Medulla oblongata (tissue), 1 donor: ENCODE data around the gene CA14.
A peak's percentile ranks its signal among the peaks of the same experiment; 100 is the strongest.
"Not testable (repeated sequence)": the region's sequence is repeated elsewhere in the genome, so short reads cannot be mapped to it uniquely, and the experiment has no call there.

ENCODE experiments used
- DNase-seq: peaks from one replicate; pipeline ENCODE4 v3.0.0-alpha.2; 2015; ENCODE audit errors: extremely low spot score

The CA14 gene

DNA sequence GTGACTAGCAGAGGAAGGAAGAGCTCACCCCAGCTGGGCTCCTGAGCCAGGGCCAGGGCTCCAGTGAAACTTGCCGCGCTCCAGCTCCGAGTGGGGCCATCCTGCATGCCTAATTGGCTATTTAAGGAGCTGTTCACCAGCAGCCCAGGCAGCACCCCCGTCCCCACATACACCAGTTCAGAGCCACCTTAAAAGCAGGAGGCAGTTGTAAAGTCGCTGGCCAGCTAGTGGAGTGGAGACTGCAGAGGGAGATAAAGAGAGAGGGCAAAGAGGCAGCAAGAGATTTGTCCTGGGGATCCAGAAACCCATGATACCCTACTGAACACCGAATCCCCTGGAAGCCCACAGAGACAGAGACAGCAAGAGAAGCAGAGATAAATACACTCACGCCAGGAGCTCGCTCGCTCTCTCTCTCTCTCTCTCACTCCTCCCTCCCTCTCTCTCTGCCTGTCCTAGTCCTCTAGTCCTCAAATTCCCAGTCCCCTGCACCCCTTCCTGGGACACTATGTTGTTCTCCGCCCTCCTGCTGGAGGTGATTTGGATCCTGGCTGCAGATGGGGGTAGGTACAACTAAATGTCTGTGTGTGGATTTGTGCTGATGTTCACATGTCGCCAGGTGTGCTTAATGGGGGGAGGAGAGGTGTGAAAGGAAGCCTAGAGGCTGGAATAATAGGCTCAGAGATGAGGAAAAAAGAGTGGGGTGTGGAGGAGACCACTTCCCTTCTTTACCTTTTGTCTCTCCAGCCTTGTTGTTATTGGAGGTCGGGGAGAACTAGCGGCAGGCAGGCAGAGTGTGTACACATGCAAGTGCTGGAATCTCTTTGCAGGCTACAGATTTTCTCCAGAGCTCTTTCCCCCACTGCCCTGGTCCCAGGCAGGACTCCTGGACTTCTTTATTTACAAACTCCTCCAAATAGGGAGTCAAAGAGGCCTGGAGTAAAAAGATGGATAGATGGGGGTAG, at the start of gene CA14:
TSS of gene CA14 (plus strand) at position 151 of the 962 bp plus-strand sequence. CDS start at position 506, 355 bp downstream.
- peak; percentile 75 for DNase-seq

DNA sequence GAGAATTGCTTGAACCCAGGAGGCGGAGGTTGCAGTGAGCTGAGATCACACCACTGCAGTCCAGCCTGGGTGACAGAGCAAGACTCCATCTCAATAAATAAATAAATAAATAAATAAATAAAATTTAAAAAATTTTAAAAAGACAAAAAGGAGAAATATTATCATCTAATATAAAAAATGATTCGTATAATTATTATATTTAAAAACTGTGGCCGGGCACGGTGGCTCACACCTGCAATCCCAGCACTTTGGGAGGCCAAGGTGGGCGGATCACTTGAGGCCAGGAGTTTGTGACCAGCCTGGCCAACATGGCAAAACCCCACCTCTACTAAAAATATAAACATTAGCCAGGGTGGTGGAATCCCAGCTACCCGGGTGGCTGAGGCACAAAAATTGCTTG, 49.1 kb upstream of the CA14 start:
- DNase-seq: not testable (repeated sequence)

DNA sequence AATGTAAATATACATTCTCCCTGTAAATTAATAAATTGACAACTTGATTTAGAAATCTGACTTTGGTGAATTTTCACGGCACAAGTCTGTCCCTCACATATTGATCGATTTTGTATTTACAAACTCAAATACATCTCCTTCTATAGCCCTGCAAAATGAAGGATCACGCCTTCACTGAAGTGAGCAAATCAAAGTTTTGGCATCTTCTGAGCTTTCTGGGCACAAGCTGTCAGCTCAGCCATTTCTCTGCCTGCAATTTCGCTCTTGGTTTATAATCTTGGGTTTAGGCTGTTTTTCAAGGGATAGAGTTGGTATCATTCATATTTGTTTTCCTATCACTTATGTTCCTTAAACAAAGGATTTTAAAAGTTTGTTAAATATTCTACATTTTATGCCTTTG, 47.5 kb upstream of the CA14 start:
- DNase-seq: no peak

- no peak for DNase-seq
These were observed 46.9 kb upstream of the CA14 start for GRCh38 chr1:150210706-150211105.

DNA sequence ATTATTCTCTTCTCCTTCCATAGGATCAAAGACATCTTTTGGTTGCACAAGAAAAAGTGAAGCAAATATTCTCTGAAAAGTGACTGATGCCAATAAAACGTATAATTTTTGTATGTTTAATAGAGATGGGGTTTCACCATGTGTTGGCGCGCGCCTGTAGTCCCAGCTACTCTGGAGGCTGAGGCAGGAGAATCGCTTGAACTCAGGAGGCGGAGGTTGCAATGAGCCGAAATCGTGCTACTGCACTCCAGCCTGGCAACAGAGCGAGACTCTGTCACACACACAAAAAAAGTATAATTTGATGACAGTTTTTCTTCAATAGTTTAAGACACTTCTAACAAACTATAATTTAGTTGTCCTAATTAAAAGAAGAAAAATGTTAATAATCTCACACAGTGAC, 45.5 kb upstream of the CA14 start:
- no peak for DNase-seq

DNA sequence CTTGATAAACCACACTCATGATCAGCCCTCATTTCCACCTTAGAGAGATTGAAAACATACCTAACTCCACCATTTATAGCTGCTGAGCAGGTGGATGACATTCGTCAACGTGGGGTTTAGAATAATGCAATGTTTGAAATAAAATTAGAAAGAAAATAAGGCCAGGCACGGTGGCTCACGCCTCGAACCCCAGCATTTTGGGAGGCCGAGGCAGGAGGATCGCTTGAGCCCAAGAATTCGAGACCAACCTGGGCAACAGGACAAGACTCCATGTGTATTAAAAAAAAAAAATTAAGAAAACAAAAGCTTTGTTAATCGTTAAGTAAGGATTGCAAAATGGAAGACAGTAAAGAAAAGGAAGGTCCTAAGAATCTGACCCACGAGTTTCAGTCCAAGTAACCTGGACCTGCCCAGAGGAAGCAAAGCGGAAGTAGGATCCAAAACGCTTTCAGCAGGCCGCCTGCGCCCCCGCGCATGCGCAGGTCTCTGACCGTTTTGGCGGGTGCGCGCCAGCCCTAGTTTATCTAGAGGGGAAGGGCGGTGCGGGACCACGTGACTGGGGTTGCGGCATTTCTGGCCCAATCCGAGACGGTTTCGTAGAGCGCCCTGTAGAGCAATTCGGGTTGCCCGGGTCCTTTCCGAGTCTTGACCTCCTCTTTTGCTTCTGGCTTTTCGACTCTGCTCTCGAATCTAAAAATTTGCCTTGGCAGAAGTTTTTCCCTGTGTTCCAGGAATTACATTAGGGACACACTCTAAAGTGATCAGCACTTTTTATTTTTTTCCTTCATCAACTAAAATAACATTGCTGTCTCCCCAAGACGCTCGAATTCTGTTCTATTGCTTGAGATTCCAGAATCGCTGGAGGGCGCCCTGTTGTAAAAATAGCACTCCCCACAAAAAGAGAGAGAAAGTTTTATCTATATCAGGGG, 44.1 kb upstream of the CA14 start:
- peak; percentile 97 for DNase-seq

- not testable (repeated sequence) for DNase-seq
These were observed 43.3 kb upstream of the CA14 start for GRCh38 chr1:150214099-150214756.

DNA sequence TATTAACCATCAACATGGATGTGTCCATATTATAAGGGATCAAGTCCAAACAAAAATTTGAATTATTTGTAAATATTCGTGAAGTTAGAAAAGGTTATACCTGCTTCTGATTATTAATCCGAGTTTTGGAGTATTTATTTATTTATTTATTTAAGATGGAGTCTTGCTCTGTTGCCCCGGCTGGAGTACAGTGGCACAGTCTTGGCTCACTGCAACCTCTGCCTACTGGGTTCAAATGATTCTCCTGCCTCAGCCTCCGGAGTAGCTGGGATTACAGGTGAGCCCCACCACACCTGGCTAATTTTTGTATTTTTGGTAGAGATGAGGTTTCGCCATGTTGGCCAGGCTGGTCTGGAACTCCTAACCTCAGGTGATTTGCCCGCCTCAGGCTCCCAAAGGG, 41.7 kb upstream of the CA14 start:
- DNase-seq: not testable (repeated sequence)

GRCh38 chr1:150221552-150221951, 36.0 kb upstream of the CA14 start:
- no peak for DNase-seq

DNA sequence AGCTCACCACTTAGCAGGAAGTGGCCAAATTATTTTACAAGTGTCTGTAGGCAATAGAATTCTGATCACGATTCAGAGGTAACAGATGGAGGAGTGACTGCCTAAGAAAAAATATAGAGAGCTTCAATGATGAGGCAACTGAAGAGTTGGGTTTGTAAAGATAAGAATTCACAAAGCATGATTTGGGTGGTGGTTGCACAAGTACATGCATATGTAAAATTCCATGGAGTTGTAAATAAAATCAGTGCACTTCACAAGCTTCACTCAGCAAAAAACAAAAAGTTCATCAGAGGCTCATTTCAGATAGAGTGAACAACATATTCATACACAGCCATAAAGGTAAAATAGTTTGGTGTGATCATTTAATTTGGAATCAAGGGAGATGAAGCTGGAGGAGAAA, 32.6 kb upstream of the CA14 start:
- DNase-seq: no peak

DNA sequence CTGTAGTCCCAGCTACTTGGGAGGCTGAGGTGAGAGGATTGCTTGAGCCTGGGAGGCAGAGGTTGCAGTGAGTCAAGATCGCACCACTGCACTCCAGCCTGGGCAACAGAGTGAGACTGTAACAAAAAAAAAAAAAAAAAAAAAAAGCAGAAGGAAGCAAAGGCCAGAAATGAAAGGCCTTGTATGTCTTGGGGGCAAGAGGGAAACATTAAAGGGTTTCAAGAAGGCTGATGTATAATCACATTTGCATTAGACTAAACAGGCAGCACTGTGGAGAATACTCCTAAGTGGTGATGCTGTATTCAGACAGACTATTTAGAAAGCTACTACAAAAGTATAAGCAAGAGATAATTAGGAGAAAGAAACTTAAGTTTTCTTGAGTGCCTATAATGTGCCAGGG, 32.0 kb upstream of the CA14 start:
- DNase-seq: no peak

DNA sequence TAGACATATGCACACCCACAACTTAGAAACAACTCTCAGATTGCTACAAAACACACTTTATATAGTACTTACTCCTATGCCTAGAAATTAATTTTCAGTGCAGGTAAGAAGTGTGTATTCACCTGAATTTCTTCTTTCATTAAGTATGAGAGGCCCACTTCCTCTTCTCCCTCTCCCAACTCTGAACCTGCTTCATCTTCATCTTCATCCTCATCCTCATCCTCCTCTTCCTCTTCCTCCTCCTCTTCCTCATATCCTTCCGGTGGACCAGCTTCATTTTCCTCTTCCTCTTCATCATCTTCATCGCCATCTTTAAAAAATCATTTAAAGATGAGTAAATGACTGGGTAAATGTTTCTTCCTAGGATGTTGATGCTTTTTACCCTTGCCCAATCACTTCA, 31.1 kb upstream of the CA14 start:
- no peak for DNase-seq

GRCh38 chr1:150227228-150227627, 30.3 kb upstream of the CA14 start:
- no peak for DNase-seq

GRCh38 chr1:150228246-150228645, 29.3 kb upstream of the CA14 start:
- DNase-seq: not testable (repeated sequence)

DNA sequence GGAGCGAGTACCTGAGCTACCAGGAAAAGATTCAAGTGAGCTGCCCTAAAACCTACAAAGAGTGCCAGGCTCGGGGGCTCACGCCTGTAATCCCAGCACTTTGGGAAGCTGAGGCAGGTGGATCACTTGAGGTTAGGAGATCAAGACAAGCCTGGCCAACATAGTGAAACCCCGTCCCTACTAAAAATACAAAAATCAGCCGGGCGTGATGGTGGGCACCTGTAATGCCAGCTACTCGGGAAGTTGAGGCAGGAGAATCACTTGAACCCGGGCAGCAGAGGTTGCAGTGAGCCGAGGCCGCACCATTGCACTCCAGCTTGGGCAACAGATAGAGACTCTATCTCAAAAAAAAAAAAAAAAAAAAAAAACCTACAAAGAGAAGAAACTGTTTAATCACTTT, 24.7 kb upstream of the CA14 start:
- not testable (repeated sequence) for DNase-seq

GRCh38 chr1:150233359-150234308, 23.9 kb upstream of the CA14 start:
- peak; percentile 49 for DNase-seq

DNA sequence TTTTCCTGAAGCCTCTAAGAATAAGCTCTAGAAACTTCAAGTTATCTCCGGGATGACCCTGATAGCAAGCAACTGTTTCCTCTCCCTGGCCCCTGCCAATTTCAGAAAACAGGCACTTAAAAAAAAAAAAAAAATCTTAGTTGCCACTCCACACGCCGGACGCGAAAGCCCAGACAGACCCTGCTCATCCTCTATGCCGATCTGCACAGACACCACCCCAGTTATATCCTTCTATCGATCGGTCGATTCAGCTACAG, 23.3 kb upstream of the CA14 start:
- DNase-seq: no peak

DNA sequence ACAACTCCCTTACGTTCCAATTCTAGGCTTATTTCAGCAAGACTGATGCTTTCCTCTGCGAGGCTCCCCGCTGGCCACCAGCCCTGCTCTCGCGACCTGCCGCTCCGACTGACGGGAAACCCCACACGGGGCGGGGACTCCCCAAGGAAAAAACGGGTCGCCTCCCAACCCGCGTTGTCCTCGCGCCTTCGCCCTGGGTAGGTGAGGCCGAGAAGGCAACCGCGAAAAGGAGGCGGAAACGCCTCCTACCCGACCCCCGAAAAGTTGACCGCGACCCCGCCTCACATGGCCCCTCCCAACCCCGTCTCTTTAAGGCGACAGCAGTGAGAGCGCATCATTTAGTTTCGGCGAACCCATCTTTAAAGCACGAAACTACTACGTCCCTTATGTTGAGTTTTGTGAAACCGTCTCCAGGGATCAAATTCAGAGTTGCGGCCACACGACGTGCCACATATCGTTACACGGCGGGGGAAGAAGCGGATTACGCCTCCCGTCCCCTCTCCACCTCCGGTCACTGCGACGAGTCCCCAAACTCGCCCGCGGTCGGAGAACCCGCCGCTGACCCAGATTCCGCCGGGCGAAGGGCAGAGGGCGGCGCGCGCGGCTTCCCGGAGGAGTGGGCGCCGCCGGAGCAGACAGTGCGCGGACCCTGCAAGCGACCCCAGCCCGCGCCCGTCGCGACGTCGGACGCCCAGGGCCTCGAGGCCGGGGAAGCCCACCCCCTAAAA, 22.8 kb upstream of the CA14 start:
- DNase-seq: peak; percentile 82

GRCh38 chr1:150235294-150235851, 22.2 kb upstream of the CA14 start:
- DNase-seq: peak; percentile 25
